NOMO-1 treated with DMSO at 0.1 percent for 48 hours (cell line): ENCODE data around the gene ARGLU1.
"Not testable (repeated sequence)": the region's sequence is repeated elsewhere in the genome, so short reads cannot be mapped to it uniquely, and the experiment has no call there.

Source experiments
- DNase-seq: peaks from one replicate; lab custom pipeline; 2025; ENCODE audit not compliant: unreplicated experiment; lab: John Stamatoyannopoulos, UW

Gene ARGLU1

GRCh38 chr13:106567474-106568298 is at the start of gene ARGLU1:
Gene ARGLU1 (minus strand): TSS chr13:106568137. CDS start chr13:106567919, 218 bp downstream.
- peak; percentile 90 for DNase-seq

GRCh38 chr13:106617561-106617960 is 49.6 kb upstream of the ARGLU1 start:
- no peak for DNase-seq

GRCh38 chr13:106616729-106617128 is 48.8 kb upstream of the ARGLU1 start:
- DNase-seq: no peak

- DNase-seq: no peak
Measured at GRCh38 chr13:106614874-106615273, 46.9 kb upstream of the ARGLU1 start.

DNA sequence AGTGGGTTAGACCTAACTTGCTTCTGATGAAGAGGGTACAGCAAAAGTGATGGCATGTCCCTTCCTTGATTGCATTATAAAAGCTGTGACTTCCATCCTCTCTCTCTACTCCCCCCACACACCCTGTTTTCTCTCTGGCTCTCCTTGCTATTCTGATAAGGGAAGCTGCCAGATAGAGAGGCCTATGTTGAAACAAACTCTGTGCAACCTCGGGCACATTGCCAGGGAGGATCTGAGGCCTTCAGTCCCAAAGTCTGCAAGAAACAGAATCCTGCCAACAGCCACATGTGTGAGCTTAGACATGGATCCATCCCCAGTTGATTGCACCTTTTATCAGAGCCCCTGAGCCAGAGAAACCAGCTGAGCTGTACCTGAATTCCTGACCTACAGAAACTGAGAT is 44.8 kb upstream of the ARGLU1 start:
- DNase-seq: no peak

DNA sequence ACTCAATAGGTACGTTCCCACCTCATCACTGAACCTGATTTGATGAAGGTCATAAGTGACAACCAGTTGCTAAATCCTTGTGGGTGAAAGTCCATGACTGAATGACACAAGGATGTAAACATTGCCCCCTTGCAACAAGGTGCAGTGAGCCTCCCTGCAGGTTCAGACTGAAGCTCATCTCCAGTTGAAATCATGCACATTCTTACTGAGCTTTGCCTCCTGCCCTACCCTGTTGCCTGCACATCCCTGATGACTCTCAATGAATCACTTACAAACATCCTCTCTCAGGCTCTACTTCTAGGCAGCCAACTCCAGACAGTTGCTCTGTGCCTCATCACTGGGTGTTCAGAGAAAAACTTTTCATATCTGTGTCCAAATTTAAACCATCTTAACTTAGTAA is 42.5 kb upstream of the ARGLU1 start:
- no peak for DNase-seq

GRCh38 chr13:106609116-106609515 is 41.2 kb upstream of the ARGLU1 start:
- DNase-seq: no peak

DNA sequence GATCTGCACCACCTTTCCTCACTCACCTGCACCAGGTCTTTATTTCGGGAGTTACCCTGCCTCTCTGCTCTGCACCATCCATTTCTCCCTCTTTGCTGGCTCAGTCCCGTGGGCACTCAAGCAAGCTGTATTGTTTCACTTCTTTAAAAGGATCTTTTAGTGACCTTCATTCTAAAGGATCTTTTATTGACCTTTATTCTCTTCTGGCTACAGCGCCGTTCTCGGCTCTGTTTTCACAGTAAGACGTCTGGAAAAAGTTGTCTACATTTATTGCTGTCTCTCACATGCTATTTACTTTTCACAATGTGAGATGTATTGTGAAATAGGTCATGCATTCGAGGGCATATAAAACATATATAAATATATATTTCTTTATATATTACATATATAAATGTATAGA is 35.6 kb upstream of the ARGLU1 start:
- no peak for DNase-seq

- DNase-seq: no peak
Measured at GRCh38 chr13:106602178-106602577, 34.2 kb upstream of the ARGLU1 start.

- no peak for DNase-seq
Measured at GRCh38 chr13:106601489-106601888, 33.6 kb upstream of the ARGLU1 start.

DNA sequence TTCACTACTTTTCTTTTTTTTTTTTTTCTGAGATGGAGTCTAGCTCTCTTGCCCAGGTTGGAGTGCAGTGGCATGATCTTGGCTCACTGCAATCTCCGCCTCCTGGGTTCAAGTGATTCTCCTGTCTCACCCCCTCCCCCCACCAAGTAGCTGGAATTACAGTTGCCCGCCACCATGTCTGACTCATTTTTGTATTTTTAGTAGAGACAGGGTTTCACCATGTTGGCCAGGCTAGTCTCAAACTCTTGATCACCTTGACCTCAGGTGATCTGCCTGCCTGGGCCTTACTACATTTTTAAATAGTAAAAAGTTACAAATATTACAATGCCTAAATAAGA is 32.8 kb upstream of the ARGLU1 start:
- DNase-seq: not testable (repeated sequence)

DNA sequence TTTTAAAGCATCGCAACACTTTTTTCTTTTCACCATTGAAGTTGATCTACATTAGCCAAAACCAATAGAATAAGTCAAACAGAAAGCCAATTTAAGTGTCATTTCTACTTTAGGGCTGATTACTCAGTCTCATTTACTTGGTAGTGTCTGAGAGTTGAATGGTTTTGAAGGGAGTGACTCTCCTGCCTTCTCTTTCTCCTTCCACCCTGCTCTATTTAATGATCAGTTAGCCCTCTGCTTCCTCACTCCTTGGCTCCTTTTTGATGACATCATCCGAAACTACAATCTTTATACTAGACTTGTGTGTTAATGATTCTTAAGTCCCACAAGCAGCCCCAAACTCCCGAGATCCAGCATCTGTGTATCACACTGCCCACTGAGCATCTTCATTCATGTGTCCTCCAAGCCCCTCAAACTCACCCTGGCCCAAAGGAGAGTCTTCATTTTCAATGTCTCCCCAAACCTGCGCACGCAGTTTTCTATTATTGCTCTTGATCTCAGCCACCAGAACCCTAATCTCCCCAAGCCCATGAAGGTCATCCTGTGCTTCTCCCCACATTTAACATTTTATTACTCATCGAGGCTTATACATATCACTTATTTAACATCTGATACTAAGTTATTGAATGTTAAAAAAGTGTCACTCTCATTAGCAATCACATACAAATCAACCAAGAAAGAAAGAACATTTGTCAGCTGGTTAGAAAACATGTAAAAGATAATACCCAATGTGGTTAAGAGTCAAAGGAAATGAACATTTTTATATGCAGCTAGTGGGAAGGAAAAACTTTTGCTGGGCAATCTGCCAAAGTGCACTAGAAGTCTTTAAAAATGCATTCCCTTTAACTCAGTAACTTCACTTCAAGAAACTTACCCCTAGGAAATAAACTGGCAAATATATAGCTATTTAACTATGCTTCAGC is 32.2 kb upstream of the ARGLU1 start:
- DNase-seq: no peak

GRCh38 chr13:106597749-106598395 is 29.9 kb upstream of the ARGLU1 start:
- DNase-seq: no peak

DNA sequence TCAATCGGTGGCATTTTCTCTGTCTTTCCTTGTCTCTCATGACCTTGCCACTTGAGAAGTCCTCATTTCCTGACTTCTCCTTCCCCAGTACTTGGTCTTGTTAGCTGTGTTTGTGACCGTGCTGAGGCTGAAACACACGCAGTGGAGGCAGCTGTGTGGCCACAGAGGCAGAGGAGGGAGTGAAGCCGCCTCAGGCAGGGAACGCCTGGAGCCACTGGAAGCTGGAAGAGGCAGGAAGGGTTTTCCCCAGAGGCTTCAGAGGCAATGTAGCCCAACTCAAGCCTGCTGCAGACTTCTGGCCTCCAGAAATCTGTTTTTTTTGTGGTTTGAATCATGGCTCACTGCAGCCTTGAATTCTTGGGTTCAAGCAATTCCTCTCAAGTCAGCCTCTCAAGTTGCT is 29.2 kb upstream of the ARGLU1 start:
- no peak for DNase-seq

- no peak for DNase-seq
Measured at GRCh38 chr13:106596275-106596937, 28.5 kb upstream of the ARGLU1 start.

DNA sequence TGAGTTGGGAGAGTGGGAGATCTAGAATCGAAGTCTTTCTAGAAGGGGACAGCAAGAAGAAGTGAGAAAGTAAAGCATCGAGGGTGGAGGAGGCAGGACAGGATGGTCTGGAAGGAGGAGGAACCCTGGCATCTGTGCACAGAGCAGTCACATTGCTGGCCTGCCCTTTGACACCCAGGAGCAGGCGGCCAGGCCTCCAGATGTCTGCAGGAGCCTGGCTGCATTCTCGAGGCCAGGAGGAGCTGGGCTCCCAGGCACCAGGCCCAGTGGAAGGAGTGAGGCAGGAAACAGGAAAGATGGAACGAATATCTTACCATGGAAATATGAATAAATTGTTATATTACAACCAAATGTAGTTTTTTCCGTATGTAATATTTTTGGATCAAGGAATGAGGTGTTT is 27.7 kb upstream of the ARGLU1 start:
- no peak for DNase-seq

DNA sequence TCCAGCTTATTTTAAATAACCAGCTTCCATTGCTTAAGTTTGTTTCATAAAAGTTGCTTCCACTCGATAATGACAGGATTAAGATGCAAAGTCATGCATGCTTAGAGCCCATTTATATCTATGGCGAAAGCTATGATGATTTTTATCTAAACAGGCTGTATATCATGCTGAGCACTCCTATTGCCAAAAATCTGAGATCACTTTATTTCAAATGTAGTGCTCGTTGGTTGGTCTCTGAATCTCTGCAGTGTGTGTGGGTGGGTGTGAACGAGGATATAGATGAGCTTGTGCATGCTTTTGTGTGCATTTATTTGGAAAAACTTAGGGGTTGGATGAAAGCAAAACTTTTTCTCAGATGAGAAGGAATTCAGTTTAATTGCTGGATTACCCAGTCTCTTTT is 27.0 kb upstream of the ARGLU1 start:
- DNase-seq: no peak

- DNase-seq: no peak
Measured at GRCh38 chr13:106593132-106593531, 25.2 kb upstream of the ARGLU1 start.

DNA sequence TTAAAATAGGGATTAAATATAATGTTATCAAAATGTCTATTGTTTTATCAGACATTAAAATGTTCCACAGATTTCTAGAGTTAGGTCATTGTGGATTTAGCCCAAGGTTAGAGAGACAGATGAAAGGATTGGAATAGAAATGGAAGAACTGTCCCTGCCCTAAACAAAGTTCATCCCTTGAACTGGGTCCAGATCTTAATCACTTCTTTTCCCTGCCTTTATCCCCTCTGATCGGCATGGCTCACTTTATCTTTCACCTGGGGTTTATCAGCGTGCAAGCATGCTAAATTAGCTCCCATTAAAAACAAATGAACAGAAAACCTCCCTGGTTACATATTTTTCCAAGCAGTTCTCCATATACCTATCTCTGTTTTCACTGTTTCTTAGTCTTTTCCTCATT is 23.4 kb upstream of the ARGLU1 start:
- DNase-seq: no peak

DNA sequence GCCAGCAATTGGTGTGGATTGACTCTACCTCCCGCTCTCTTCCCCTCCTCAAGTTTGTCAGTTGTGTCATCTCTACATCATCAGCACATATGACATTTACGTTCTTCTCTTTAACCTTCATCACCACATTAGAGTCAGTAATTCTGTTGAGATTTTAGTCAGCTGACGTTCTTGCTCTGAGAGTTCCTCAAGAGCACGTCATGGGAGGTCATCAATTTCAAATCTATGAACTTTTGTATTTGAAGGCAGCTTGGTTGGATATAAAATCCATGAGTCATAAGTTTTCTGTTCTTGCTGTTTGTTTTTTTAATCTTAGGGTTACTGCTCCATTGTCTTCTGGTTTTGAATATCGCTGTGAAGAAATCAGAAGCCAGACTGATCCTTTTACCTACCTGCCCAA is 21.8 kb upstream of the ARGLU1 start:
- DNase-seq: no peak

DNA sequence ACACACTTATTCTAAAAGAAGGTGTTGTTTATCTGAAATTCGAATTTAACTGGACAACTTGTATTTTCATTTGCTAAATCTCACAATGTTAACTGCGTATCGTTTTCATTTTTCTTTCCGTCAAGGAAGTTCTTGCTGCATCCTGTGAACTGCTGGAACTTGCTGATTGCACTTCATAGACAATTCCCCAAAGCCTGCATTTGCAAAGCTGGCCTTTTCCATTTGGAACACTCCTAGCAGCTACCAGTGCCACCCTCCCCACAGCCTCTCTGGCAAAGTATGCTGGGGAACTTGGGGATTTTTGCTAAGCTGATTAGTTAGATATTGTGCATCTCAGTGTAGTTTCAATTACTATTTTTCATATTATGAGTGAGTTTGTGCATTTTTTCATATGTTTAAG is 20.4 kb upstream of the ARGLU1 start:
- DNase-seq: no peak
